H9 (cell line): ENCODE measurements around the gene CDK6. TPM values are rescaled to one million over a fixed set of nuclear protein-coding genes. Genes with fewer than 3 reads are reported as not detected.

ENCODE experiments used
- DNase-seq: peaks from one replicate; pipeline ENCODE4 v3.0.0-alpha.2; 2017
- H2AFZ ChIP-seq: one replicate; pipeline ENCODE4 v1.6.1; 2013; ENCODE audit warnings: mild to moderate bottlenecking, low read length, control low read depth, moderate library complexity
- H2AK5ac ChIP-seq: 2 replicates; pipeline ENCODE4 v1.6.1; 2013; ENCODE audit warnings: low read length, control low read depth, mixed read lengths; ENCODE audit not compliant: insufficient read length
- H2BK120ac ChIP-seq: one replicate; pipeline ENCODE4 v1.6.1; 2013; ENCODE audit warnings: low read depth, mild to moderate bottlenecking, low read length, control low read depth, inconsistent platforms; ENCODE audit not compliant: poor library complexity, severe bottlenecking
- H2BK12ac ChIP-seq: 2 replicates; pipeline ENCODE4 v1.6.1; 2013; ENCODE audit warnings: low read length, control low read depth, mixed read lengths, low read depth; ENCODE audit not compliant: insufficient read length
- H2BK15ac ChIP-seq: 2 replicates; pipeline ENCODE4 v1.6.1; 2013; ENCODE audit warnings: low read depth, low read length, control low read depth
- H2BK20ac ChIP-seq: one replicate; pipeline ENCODE4 v1.6.1; 2013; ENCODE audit warnings: low read depth, mild to moderate bottlenecking, low read length, control low read depth, inconsistent platforms; ENCODE audit not compliant: poor library complexity, severe bottlenecking
- H2BK5ac ChIP-seq: 2 replicates; pipeline ENCODE4 v1.6.1; 2013; ENCODE audit warnings: low read length, control low read depth, mixed read lengths; ENCODE audit not compliant: insufficient read length
- H3K14ac ChIP-seq: 2 replicates; pipeline ENCODE4 v1.6.1; 2013; ENCODE audit warnings: low read length, control low read depth; ENCODE audit not compliant: insufficient read depth
- H3K18ac ChIP-seq: 2 replicates; pipeline ENCODE4 v1.6.1; 2013; ENCODE audit warnings: low read depth, mild to moderate bottlenecking, mixed read lengths, low read length, control low read depth; ENCODE audit not compliant: insufficient read length
- H3K23ac ChIP-seq: 2 replicates; pipeline ENCODE4 v1.6.1; 2013; ENCODE audit warnings: low read length, control low read depth, mixed read lengths, low read depth; ENCODE audit not compliant: insufficient read length
- H3K23me2 ChIP-seq: 2 replicates; pipeline ENCODE4 v1.6.1; 2013; ENCODE audit warnings: low read depth, mild to moderate bottlenecking, mixed read lengths, low read length, control low read depth; ENCODE audit not compliant: insufficient read length, poor library complexity, severe bottlenecking
- H3K27ac ChIP-seq: 2 replicates; pipeline ENCODE4 v1.5.1; 2013; ENCODE audit warnings: low read length, control low read depth, mixed read lengths, low read depth; ENCODE audit not compliant: insufficient read length
- H3K27me3 ChIP-seq: 2 replicates; pipeline ENCODE4 v1.6.1; 2013; ENCODE audit warnings: low read length, control low read depth, inconsistent platforms; ENCODE audit not compliant: insufficient read depth
- H3K4ac ChIP-seq: 2 replicates; pipeline ENCODE4 v1.6.1; 2013; ENCODE audit warnings: low read depth, mild to moderate bottlenecking, control low read depth, inconsistent platforms, low read length, moderate library complexity
- H3K4me1 ChIP-seq: 2 replicates; pipeline ENCODE4 v1.6.1; 2013; ENCODE audit warnings: low read length, control low read depth, inconsistent platforms; ENCODE audit not compliant: insufficient read depth
- H3K4me2 ChIP-seq: 2 replicates; pipeline ENCODE4 v1.6.1; 2013; ENCODE audit warnings: low read length, control low read depth, mixed read lengths; ENCODE audit not compliant: insufficient read length, insufficient read depth
- H3K56ac ChIP-seq: 2 replicates; pipeline ENCODE4 v1.6.1; 2013; ENCODE audit warnings: low read depth, mild to moderate bottlenecking, mixed read lengths, low read length, control low read depth; ENCODE audit not compliant: insufficient read length
- H3K79me1 ChIP-seq: 2 replicates; pipeline ENCODE4 v1.6.1; 2013; ENCODE audit warnings: low read depth, mild to moderate bottlenecking, moderate library complexity, low read length, control low read depth, inconsistent platforms; ENCODE audit not compliant: insufficient read depth, poor library complexity, severe bottlenecking
- H3K79me2 ChIP-seq: 2 replicates; pipeline ENCODE4 v1.6.1; 2013; ENCODE audit warnings: low read length, control low read depth, inconsistent platforms; ENCODE audit not compliant: insufficient read depth
- H3K9ac ChIP-seq: 2 replicates; pipeline ENCODE4 v1.6.1; 2013; ENCODE audit warnings: low read length, control low read depth, mixed read lengths; ENCODE audit not compliant: insufficient read length; ENCODE audit errors: extremely low read depth
- H3K9me3 ChIP-seq: one replicate; pipeline ENCODE4 v1.6.1; 2013; ENCODE audit warnings: low read depth, low read length, inconsistent platforms; ENCODE audit not compliant: control insufficient read depth
- H3T11ph ChIP-seq: one replicate; pipeline ENCODE4 v1.6.1; 2013; ENCODE audit warnings: mild to moderate bottlenecking, low read length, control low read depth, inconsistent platforms
- H4K20me1 ChIP-seq: one replicate; pipeline ENCODE4 v1.6.1; 2013; ENCODE audit not compliant: control insufficient read depth, insufficient read length, insufficient read depth
- H4K5ac ChIP-seq: 2 replicates; pipeline ENCODE4 v1.6.1; 2013; ENCODE audit warnings: low read depth, mild to moderate bottlenecking, mixed read lengths, low read length, control low read depth; ENCODE audit not compliant: insufficient read length
- H4K8ac ChIP-seq: replicated peaks from 2 replicates; pipeline ENCODE4 v1.6.1; 2013; ENCODE audit warnings: low read length, control low read depth, mixed read lengths, low read depth; ENCODE audit not compliant: insufficient read length
- H4K91ac ChIP-seq: 2 replicates; pipeline ENCODE4 v1.6.1; 2013; ENCODE audit warnings: low read depth, mild to moderate bottlenecking, moderate library complexity, mixed read lengths, low read length, control low read depth; ENCODE audit not compliant: insufficient read length
- H3K27ac Mint-ChIP-seq, 3 experiments: 2 replicates in 2 of 3; 3 replicates in 1 of 3; pipeline ENCODE4 v1.8.0; 2020 to 2021; ENCODE audit warnings: mixed read lengths in 3 of 3, mild to moderate bottlenecking in 1 of 3, moderate library complexity in 1 of 3
- H3K27me3 Mint-ChIP-seq: 2 replicates; pipeline ENCODE4 v1.8.0; 2021; ENCODE audit warnings: low read depth, mild to moderate bottlenecking, moderate library complexity, mixed read lengths
- H3K36me3 Mint-ChIP-seq, 3 experiments: 2 replicates in 2 of 3; 3 replicates in 1 of 3; pipeline ENCODE4 v1.8.0; 2020 to 2021; ENCODE audit warnings: low read depth in 3 of 3, mixed read lengths in 3 of 3; ENCODE audit not compliant: insufficient read depth in 1 of 3
- H3K4me1 Mint-ChIP-seq, 2 experiments: 2 replicates each; pipeline ENCODE4 v1.8.0; 2020; ENCODE audit warnings: mixed read lengths in 2 of 2
- H3K4me3 Mint-ChIP-seq, 2 experiments: 2 replicates in 1 of 2; 3 replicates in 1 of 2; pipeline ENCODE4 v1.8.0; 2020 to 2021; ENCODE audit warnings: mild to moderate bottlenecking in 2 of 2, mixed read lengths in 2 of 2, moderate library complexity in 1 of 2
- H3K9me3 Mint-ChIP-seq, 2 experiments: 2 replicates in 1 of 2; 3 replicates in 1 of 2; pipeline ENCODE4 v1.8.0; 2020; ENCODE audit warnings: mild to moderate bottlenecking in 2 of 2, mixed read lengths in 2 of 2, moderate library complexity in 1 of 2
- CTCF ChIP-seq: fragments of 200-600 bp; sonication (generic); conservative IDR thresholded peaks from 3 replicates; pipeline ENCODE4 v1.8.0; 2021; ENCODE audit warnings: antibody characterized with exemption, mild to moderate bottlenecking
- WGBS: extraction: QIAGEN DNeasy Blood & Tissue Kit; methylation state at CpG from one replicate; pipeline ENCODE4 v1.1.7; 2013; ENCODE audit warnings: missing lambda C conversion rate, low lambda C conversion rate, mixed read lengths; ENCODE audit not compliant: insufficient read length; ENCODE audit errors: extremely low coverage; 5-methylcytosine and 5-hydroxymethylcytosine counted together
- total RNA-seq: library from RNA; stranded (reverse); gene quantifications from 2 replicates; pipeline ENCODE4 v1.2.1, GENCODE V29; 2021

The CDK6 gene
- total RNA-seq, 1 experiment from 2014 or later = 30.0 TPM

GRCh38 chr7:92639213-92639896 is 197.0 kb downstream of the CDK6 start:
- Histone ChIP-seq H2BK20ac (no peak overlapping the region), H3K9ac (no peak overlapping the region), H3T11ph (no peak overlapping the region), H4K91ac (no peak overlapping the region), H3K23me2 (no peaks in the 10 kb centered on the region), H3K9me3 (no peaks in the 10 kb centered on the region), H4K20me1 (no peaks in the 10 kb centered on the region), H3K4me1 (no peaks in the 10 kb centered on the region), H3K4ac (no peak overlapping the region), H4K8ac (no peak overlapping the region), H2BK12ac (no peak overlapping the region), H3K14ac (no peak overlapping the region), H3K27ac (no peak overlapping the region), H2BK120ac (no peak overlapping the region), H3K79me2 (no peaks in the 10 kb centered on the region), H2AFZ (no peak overlapping the region), H2BK5ac (no peak overlapping the region), H3K18ac (no peak overlapping the region), H3K23ac (no peak overlapping the region), H3K56ac (no peak overlapping the region), H3K4me2 (no peak overlapping the region), H3K79me1 (no peaks in the 10 kb centered on the region), H2BK15ac (no peak overlapping the region), H4K5ac (no peak overlapping the region), H3K27me3 (no peaks in the 10 kb centered on the region), H2AK5ac (no peak overlapping the region)
- TF ChIP-seq CTCF = no peak
- no peaks in the 10 kb centered on the region for H3K9me3 Mint-ChIP-seq
- no peak for DNase-seq
- H3K4me3 Mint-ChIP-seq = no peak overlapping the region
- H3K27me3 Mint-ChIP-seq = no peaks in the 10 kb centered on the region
- H3K36me3 Mint-ChIP-seq = no peaks in the 10 kb centered on the region
- H3K4me1 Mint-ChIP-seq = peaks cover 12% of the 10 kb centered on the region in 2 experiments
- no peak overlapping the region for H3K27ac Mint-ChIP-seq
- WGBS = no CpG with 5 or more reads among the region's 9 CpGs
